RWPE2 (cell line): ENCODE results near the gene PNLIPRP1.

Experiments
- ATAC-seq: fragments of 200-7000 bp; cut with Tn5 transposase; 3 replicates; pipeline ENCODE4 v1.9.1; 2021; ENCODE audit warnings: low read depth
- DNase-seq: peaks from one replicate; pipeline ENCODE4 v3.0.0-alpha.2; 2020; ENCODE audit warnings: low spot score
- H3K27ac ChIP-seq: fragments of 450-650 bp; 2 replicates; pipeline ENCODE4 v1.5.1; 2017; ENCODE audit warnings: mild to moderate bottlenecking; ENCODE audit not compliant: poor library complexity, severe bottlenecking
- H3K27me3 ChIP-seq: fragments of 250-450 bp; sonication (Bioruptor Pico); 2 replicates; pipeline ENCODE4 v1.5.1; 2021; ENCODE audit warnings: mild to moderate bottlenecking, moderate library complexity; ENCODE audit not compliant: insufficient read depth, poor library complexity, severe bottlenecking
- H3K36me3 ChIP-seq: fragments of 250-450 bp; sonication (Bioruptor Pico); 2 replicates; pipeline ENCODE4 v1.5.1; 2020; ENCODE audit warnings: low read depth, mild to moderate bottlenecking, moderate library complexity
- H3K4me1 ChIP-seq: fragments of 250-450 bp; sonication (Bioruptor Pico); 2 replicates; pipeline ENCODE4 v1.5.1; 2021; ENCODE audit warnings: mild to moderate bottlenecking, moderate library complexity; ENCODE audit not compliant: insufficient read depth, poor library complexity, severe bottlenecking
- H3K4me3 ChIP-seq: fragments of 250-450 bp; sonication (Bioruptor Pico); 2 replicates; pipeline ENCODE4 v1.5.1; 2021; ENCODE audit warnings: mild to moderate bottlenecking, moderate library complexity; ENCODE audit not compliant: severe bottlenecking
- H3K9me3 ChIP-seq: fragments of 250-450 bp; sonication (Bioruptor Pico); 2 replicates; pipeline ENCODE4 v1.5.1; 2021; ENCODE audit warnings: mild to moderate bottlenecking, moderate library complexity; ENCODE audit not compliant: severe bottlenecking
- TF ChIP-seq, protein P1 (sequence below): fragments of 450-650 bp; IDR thresholded peaks from one replicate; pipeline ENCODE4 v1.5.1; 2017; ENCODE audit warnings: mild to moderate bottlenecking, moderate library complexity; ENCODE audit not compliant: poor library complexity, severe bottlenecking

Gene PNLIPRP1

GRCh38 chr10:116588995-116589394, 1.8 kb upstream of the PNLIPRP1 start:
- Histone ChIP-seq H3K36me3 (no peaks in the 10 kb centered on the region), H3K9me3 (no peaks in the 10 kb centered on the region), H3K4me1 (no peaks in the 10 kb centered on the region), H3K27me3 (no peaks in the 10 kb centered on the region), H3K27ac (no peak overlapping the region), H3K4me3 (no peak overlapping the region)
- ATAC-seq = no peak
- DNase-seq = no peak
- TF ChIP-seq, protein P1, sequence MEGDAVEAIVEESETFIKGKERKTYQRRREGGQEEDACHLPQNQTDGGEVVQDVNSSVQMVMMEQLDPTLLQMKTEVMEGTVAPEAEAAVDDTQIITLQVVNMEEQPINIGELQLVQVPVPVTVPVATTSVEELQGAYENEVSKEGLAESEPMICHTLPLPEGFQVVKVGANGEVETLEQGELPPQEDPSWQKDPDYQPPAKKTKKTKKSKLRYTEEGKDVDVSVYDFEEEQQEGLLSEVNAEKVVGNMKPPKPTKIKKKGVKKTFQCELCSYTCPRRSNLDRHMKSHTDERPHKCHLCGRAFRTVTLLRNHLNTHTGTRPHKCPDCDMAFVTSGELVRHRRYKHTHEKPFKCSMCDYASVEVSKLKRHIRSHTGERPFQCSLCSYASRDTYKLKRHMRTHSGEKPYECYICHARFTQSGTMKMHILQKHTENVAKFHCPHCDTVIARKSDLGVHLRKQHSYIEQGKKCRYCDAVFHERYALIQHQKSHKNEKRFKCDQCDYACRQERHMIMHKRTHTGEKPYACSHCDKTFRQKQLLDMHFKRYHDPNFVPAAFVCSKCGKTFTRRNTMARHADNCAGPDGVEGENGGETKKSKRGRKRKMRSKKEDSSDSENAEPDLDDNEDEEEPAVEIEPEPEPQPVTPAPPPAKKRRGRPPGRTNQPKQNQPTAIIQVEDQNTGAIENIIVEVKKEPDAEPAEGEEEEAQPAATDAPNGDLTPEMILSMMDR = no peak

DNA sequence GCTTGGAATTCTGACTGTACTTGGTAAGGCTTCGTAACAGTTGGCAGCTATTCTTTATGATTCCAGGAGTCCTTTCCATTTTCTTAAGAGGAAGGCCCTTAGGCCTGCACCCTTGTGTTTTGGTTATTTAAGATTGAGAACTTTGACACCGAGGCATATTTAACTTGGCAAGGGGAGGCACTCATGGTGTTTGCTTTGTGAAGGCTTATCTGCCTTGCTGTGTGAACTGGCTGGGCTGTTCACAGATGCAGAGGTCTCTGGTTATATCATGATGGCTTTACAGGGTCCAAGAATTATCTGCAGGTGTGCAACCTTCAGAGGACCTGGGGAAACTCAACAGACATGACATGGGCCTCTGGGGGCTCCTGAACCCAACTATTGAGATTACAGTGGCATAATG, 833 bp upstream of the PNLIPRP1 start:
- no peak for ATAC-seq
- H3K4me1 ChIP-seq = no peaks in the 10 kb centered on the region
- TF ChIP-seq, protein P1 = no peak

GRCh38 chr10:116593139-116593740, 2.5 kb downstream of the PNLIPRP1 start:
- no peak overlapping the region for H3K27ac ChIP-seq
- DNase-seq = no peak
- H3K27me3 ChIP-seq = peaks cover 2% of the 10 kb centered on the region
- H3K9me3 ChIP-seq = no peaks in the 10 kb centered on the region
- no peak overlapping the region for H3K4me3 ChIP-seq
- ATAC-seq = no peak
- TF ChIP-seq, protein P1 = no peak
- no peaks in the 10 kb centered on the region for H3K36me3 ChIP-seq
- no peaks in the 10 kb centered on the region for H3K4me1 ChIP-seq

More for the DNA sequence above, 833 bp upstream of the PNLIPRP1 start:
- Histone ChIP-seq H3K27me3 (no peaks in the 10 kb centered on the region), H3K9me3 (no peaks in the 10 kb centered on the region), H3K27ac (no peak overlapping the region), H3K4me3 (no peak overlapping the region), H3K36me3 (no peaks in the 10 kb centered on the region)
- DNase-seq = no peak

DNA sequence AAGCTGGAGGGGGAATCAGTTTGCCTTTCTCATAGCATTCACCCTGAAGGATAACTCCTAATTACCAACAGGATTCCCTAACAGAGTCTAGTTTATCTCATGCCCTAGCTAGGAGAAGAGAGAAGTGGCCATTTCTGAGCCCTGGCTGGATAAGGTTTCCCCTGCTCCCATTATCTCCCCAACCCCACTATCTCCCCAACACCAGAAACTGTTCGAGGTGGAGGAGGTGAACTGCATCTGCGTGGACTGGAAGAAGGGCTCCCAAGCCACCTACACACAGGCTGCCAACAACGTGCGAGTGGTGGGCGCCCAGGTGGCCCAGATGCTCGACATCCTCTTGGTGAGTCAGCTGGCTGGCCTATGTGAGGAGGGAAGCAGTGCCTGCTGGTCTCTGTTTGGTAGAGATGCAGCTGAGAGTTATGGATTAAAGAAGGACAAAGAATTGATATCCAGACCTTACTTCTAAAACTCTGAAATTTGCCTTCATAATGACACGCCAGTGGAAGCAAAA, 3.8 kb downstream of the PNLIPRP1 start:
- ATAC-seq (no peak), DNase-seq (no peak)
- no peak overlapping the region for H3K27ac ChIP-seq
- TF ChIP-seq, protein P1 = no peak
- no peak overlapping the region for H3K4me3 ChIP-seq
- no peaks in the 10 kb centered on the region for H3K4me1 ChIP-seq
- H3K9me3 ChIP-seq = no peaks in the 10 kb centered on the region
- H3K27me3 ChIP-seq = peaks cover 3% of the 10 kb centered on the region
- H3K36me3 ChIP-seq = no peaks in the 10 kb centered on the region

DNA sequence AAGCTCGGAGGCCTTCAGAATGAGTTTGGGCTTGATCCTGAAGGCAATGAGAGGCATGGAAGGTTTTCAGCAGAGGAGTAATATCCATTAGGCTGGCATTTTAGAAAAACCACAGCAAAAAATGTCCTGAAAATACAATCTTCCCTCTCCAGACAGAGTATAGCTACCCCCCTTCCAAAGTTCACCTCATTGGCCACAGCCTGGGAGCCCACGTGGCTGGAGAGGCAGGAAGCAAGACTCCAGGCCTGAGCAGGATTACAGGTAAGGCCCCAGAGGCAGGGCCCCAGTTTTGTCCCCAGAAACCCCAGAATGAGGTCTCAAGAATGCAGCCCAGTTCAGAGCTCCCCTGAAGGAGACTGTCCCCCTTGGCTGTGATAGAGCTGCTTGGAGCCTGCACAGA, 5.3 kb downstream of the PNLIPRP1 start:
- no peaks in the 10 kb centered on the region for H3K4me1 ChIP-seq
- H3K36me3 ChIP-seq = no peaks in the 10 kb centered on the region
- TF ChIP-seq, protein P1 = no peak
- H3K9me3 ChIP-seq = no peaks in the 10 kb centered on the region
- H3K27ac ChIP-seq = no peak overlapping the region
- DNase-seq = no peak
- H3K4me3 ChIP-seq = no peak overlapping the region
- no peak for ATAC-seq
- H3K27me3 ChIP-seq = peaks cover 3% of the 10 kb centered on the region
